Measurements from ENCODE around the gene SIGLEC12.
"Not testable (repeated sequence)": the region's sequence is repeated elsewhere in the genome, so short reads cannot be mapped to it uniquely, and the experiment has no call there.

Gene SIGLEC12

GRCh38 chr19:51457351-51458013 is 44.1 kb downstream of the SIGLEC12 start:
- DNase-seq, result no peak

DNA sequence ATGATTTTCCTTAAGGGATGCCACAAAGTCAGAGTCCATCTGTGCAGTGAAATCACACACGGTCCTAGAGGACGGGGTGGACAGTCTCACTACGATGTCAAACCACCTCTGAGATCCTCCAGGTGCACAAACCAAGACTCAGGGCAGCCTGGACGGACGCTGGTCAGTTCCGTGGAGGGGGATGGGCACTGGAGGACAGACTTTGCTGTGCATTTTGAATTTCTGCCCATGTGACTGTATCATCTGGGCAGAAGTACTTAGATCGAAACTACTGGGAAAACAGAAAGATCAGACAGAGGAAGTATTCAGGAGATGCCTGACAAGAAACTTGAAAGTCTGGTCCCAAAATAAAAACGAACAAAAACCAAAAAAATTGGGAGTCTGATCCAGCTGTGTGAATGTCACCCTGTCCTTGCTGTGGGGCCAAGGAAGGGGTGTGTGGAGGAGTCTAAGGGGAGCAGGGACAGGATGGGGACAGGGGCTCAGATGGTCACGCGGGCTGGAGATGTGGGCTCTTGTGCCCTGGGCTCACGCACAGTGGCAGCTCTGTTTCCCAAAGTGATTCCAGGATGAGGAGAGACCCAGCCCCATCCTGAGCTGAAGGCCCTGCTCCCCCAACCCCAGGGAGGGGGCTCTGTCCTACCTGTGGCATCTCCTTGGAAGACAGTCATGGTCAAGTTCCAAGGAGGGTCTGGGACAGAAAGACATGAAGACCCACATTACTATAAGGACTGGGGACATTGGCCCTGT is 44.9 kb downstream of the SIGLEC12 start:
- DNase-seq, result no peak

DNA sequence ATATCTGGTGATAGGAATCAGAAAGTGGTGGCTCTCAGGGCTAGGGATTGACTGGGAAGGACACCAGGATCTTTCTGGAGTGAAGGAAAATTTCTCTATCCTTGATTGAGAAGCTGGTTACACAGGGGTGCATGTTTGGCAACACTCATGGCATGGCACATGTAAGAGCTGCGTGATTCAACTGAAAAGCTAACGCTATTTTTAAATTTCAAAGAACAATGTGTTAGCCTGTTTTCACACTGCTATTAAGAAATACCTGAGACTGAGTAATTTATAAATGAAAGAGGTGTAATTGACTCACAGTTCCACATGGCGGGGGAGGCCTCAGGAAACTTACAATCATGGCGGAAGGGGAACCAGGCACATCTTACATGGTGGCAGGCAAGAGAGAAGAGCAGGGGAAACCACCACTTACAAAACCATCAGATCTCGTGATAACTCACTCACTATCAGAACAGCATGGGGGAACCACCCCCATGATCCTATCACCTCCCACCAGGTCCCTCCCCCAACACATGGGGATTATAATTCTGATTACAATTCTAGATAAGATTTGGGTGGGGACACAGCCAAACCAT is 50.8 kb downstream of the SIGLEC12 start:
- DNase-seq, result no peak

DNA sequence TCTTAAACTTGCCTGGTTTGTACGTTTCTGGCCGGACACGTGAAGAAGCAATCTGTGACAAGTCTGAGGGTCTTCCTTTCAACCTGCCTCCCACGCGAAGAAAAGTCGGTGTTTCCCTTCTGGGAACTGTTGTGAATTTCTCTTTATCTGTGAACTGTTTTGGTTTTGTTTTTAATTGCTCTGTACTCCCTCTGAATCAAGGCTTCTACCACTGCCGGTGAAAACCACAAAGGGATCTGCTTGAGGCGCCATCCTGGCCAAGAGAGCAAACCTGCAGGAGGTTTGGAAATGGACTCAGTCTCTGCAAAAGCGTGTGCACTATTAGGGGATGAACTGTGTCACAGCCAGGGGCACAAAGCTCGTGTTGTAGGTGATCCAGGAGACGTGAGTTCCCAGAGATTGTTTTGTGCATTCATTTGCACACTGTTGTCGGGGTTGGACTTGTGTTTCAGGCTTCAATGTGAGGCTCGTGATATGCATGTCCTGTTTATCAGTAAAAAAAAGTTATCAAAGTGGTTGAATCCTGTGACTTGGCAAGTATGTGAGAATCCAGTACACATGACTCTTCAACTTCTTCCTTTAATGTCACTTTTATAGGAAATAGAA is 53.1 kb downstream of the SIGLEC12 start:
- no peak for DNase-seq

DNA sequence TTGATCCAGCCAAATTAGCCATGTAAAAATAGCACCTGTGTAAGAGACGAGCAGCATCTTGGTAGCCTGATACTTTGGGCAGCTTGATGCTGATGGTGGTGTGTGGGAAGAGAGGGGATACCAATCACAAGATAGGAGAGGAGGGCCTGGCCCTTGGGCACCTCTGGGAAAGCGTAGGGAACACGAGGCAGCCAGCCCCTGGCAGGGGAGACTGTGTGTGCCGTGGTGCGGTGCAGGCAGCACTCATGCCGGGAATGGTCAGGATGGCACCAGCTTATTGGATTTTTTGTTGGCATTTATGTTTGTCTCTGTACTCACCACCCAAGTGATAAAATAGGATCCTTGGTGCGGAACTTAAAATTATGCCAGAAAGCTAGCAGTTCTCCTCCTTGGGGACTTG is 53.6 kb downstream of the SIGLEC12 start:
- DNase-seq, result no peak

GRCh38 chr19:51447510-51447909 is 54.1 kb downstream of the SIGLEC12 start:
- DNase-seq, result not testable (repeated sequence)

DNA sequence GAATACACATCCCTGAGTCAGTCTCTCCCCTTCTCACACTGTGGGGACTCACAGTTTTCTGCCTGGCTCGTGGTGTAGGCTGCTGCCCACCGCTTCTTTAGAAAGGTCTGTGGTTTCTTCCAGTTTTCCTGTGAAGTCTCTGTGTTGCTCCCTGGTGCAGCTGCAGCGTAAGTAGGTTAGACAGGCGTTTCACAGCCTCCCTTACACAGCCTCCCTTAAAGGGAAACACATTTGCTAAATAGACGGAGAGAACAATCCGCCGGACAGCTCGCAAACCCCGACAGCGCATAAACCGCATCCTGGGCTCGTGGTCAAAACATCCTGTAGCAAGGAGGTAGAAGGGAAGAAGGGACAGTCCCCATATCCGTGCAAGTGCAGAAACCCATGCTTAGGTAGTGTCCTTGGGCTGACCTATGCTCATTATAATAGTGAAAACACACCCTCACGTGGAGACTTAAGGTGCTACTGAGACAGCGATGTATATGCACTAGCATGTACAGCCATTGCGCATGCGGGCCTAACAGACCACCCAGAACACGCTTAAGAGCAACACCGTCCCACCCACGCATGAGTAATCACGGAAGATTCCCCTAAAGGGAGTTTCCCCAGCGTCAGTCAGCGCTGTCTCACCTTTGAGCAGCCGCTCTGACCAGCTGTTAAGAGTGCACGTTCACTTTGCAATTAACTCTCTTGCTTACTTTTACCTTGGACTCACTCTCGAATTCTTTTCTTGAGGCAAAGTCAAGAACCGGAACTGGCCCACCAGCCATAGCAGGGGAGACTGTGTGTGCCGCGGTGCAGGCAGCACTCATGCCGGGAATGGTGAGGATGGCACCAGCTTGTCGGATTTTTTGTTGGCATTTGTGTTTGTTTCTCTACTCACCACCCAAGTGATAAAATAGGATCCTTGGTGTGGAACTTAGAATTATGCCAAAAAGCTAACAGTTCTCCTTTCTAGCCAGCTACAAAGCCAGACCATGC is 59.9 kb downstream of the SIGLEC12 start:
- no peak for DNase-seq

Data from NCI-H2081 treated with DMSO at 0.1 percent for 48 hours (cell line).